Activated T-cell treated with anti-CD3 and anti-CD28 coated beads, Interleukin-2, amount 50 U/mL, for 1 hour (primary cell): ENCODE results near the gene PAX8.
A peak's percentile ranks its signal among the peaks of the same experiment; 100 is the strongest.
"Not testable (repeated sequence)": the region's sequence is repeated elsewhere in the genome, so short reads cannot be mapped to it uniquely, and the experiment has no call there.

Experiments used
- DNase-seq: peaks from one replicate; pipeline ENCODE4 v3.0.0-alpha.2; 2020

Gene PAX8

DNA sequence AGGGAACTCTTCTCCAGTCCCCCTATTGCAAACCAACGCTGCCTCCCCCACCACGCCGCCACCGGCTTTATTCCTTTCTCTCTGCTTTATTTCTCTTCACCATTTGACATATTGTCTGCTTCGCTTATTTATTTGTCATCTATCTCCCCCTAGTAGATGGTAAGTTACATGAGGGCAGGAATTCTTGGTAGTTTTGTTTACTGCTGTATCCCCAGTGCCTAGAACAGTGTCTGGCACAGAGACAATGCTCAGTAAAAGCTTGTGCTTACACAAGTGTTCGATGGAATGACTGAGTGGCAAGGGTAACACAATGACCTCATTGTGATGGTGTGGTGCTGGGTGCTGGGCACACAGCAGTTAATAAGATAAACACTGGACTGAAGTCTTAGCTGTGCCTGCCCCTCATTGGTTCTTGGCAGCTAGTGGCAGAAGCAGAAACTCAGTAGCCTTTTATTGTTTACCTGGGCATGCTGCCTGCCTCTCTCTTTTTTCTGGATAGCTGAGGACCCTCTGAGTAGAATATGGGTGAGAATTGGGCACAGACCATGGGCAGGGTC, 9.5 kb upstream of the PAX8 start:
- not testable (repeated sequence) for DNase-seq

DNA sequence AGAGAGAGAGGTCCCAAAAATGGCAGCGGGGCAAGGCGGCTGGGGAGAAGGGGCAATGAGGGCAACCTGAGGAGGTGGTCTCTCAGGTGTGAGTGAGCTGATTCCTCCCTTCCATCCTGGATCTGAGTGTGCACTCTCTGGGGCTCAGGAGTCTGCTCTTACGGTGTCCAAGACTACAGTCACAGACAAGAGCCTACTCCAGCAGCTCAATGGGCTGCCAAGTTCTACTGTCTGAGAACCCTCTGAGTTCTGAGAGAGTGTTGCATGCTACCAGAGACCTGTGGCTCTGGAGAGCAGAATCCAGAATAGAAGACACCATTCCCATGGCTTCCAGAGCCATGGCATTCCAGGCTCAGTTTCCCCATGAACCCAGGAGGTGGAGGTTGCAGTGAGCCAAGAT, 7.1 kb upstream of the PAX8 start:
- DNase-seq = no peak

DNA sequence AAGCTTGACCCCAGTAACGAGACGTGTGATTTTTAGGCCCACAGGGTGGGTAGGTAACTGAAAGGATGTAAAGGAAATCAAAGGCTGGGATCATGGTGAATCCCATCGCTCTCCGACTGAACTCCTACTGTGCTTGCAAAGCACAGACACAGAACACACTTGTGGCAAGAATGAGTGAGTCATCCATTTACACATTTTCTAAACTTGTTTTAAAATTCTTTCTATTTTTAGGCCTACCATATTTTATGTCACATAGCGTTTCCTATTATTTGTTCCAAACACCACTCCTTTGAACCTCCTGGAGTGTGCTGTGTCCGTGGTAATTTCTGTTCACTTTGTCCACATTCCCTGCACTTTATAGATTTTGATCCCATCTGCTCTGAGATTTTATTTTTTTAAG, 6.3 kb upstream of the PAX8 start:
- DNase-seq = not testable (repeated sequence)

DNA sequence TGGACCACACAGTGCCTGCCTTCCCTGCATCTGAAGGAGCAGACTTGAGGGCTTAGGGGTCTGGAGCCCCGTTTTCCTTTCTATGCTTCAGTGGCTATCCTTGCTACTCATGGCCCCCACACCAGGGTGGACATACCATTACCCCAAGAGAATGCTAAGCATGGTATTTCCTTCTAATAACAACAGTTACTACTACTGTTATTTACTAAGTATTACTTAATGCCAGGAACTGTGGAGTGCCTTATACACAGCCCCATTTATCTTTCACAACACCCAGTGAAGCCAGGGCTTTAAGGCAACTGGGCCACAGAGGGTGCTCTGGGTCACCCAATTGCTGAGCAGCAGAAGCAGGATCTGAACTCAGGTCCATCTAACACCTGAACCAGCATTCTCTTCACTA, 5.8 kb upstream of the PAX8 start:
- DNase-seq = no peak

DNA sequence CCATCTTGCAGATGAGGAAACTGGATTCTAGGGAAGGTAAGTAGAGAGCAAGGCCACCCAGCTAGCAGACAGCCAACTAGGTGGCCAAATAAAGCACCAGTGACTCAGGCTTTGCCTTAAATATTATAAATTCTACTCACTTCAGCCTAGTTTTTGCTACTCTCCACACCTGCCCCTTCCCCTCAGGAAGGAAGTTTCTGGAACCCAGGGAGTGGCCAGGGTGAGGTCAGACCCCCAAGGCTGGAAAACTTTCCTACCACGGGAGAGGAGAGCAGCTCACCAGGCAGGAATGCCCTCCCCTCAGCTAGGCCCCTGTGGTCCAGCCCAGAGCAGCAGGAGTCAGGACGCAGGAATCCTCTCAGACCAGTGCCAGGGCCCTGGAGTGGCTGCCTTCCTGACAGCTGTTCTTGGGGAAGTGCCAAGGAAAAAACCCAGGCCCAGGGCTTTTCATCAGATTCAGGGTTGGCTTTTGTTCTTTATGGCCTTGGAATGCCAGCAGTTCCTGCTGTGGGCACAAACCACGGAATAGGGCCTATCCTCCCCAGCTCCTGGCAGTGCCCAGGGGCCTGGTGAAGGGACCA, 5.1 kb upstream of the PAX8 start:
- DNase-seq = no peak

DNA sequence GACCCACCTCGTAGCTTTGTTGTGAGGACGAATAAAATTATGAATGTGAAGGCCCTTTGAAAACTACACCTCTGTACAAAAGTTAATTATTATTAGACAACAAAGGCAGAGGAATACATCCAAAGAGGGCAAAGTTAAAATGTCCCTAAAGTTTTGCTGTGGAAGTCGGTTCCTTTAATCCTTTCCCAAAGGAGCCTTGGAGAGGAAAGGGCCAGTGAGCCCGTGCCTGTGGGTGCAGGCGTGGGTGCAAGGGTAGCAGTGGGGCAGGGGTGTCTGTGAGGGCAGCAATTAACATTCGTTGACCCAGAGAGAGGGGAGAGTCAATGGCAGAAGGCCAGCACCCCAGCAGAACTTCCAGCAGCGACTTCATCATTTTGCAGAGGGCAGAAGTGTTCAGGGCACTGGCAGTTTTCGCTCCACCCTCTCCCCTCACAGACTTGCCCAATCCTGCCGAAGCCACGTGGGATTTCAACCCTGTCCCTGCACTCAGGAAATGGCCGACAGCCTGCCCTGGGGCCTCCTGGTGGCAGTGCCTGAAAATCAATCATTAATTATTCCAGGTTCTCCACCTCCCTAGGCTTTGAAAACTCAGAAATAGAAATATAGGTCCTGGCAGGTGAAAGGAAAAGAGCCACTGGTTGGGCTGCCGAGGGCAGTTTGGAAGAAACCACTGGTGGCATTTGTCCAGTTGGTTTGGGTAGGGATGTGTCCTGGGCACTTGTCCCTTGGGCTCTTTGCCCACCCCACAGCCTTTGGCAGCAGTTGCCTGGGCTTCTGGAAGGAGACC, 4.2 kb upstream of the PAX8 start:
- DNase-seq = no peak

DNA sequence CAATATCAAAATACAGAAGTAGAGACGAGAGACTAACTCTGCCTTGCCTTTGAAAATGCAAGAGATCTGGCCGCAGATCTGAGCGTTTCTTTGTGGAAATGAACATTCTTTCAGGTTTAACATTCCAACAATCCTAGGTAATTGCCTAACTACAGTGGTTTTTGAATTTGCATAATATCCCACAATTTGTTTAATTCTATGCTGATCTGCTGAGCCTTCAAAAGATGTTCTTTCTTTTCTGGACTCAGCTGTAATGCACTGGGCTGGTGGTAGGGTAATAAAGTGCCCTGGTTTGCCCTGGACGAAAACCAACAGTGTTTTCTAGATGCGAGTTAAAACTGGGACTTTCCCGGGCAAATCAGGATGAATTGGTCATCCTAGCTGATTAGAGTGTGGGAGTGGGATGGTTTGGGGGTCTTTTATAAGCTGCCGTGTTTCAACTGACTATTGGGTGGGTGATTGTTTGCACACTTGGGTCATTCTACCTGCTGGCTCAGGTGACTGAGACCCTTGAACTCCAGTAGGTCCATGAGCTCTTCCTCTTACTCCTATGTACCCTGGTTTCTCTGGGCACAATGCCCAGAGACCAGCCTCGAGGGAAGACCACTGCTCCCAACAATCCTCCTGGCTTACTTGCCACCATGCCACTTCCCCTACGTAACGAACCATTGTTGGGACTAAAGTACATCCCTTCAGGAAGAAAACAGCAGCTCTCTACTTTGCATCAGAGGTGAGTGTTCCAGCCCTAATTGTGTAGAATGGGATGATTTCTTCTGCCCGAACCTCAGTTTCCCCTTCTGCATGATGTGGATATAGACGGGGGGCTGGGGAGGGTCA, 3.4 kb upstream of the PAX8 start:
- no peak for DNase-seq

DNA sequence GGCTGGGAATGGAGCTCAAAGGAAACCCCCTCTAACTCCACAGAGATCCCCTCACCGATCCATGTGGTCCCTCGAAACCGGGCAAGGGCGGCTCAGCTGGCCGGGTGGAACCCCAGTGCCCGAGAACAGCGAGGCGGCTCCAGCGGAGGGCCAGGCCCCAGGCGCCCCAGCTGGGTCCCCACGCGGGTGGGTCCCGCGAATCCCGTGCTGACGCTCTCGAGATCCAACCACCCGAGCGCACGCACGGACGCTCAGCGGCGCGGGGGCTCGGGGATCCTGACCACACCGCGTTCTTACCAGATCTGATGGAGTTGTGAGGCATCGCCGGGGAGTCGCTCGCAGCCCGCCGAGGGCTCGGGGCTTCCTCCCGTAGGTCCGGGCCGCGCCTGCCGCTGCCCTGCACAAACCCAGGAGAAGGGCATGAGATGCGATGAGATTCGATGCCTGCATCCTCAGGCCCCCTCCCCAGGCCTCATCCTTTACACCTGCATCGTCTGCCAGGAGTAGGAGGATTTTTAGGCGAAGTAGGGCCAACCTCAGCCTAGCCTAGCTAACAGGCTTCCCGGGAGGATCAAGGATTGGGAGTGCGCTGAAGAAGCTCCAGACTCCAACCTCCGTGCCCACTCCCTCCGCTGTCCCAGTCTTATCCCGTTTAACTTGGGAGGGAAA, 514 bp downstream of the PAX8 start:
- no peak for DNase-seq

DNA sequence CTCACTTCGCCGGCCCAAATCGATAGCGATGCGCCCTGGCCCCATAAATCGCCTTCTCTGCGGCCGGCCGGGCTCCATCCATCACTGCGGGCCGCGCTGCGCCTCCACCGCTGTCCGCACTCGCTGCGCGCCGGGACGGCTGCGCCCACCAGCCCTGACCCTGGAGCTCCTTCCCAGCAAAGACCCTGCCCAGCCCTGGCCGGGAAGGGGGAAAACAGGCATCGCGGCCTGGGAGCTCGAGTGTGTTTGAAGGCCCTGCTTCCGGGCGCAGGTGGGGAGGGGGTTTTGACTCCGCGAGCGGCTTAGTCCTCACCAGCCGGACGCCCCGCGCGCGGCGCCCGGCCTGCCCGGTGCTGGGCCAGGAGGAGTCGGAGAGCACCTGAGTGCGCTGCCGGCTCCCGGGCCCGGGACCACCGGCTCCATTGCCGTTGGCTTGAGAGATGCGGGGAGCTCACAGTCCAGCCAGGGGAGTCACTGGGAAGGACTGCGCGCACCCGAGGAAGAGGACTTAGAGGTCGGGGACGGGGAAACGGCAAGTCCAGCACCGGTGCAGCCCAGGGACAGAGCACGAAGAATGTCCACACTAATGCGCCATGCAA, 1.1 kb downstream of the PAX8 start:
- DNase-seq = peak; percentile 23

DNA sequence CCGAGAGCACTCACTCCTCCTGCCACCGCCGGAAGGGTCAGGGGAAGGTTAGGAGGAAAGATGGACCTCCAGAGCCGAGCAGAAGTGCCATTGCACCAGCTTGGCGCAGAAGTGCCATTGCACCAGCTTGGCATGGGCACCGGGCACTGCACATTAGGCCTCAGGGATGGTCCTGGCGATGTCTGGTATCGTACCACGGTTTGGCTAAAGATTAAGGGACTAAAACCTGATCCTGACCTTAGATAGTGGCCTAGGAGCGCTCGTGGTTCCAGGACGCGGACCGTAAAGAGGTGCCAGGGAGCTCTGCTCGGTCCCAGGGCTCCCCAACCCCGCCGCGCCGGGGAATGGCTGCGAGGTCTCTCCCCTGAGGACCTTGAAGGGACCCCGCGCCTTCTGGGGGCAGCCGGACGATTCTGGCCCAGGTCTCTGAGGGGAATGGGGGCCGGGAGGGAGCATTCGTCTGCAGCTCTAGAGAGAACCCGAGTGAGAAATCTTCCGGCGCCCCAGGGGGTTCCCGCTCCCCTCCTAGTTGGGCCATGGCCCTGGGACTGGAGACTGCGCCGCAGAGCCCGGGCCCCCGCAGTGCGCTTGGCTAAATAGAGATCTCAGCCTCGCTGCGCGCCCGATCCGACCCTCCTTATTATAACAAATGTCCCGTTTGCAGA, 1.8 kb downstream of the PAX8 start:
- no peak for DNase-seq

DNA sequence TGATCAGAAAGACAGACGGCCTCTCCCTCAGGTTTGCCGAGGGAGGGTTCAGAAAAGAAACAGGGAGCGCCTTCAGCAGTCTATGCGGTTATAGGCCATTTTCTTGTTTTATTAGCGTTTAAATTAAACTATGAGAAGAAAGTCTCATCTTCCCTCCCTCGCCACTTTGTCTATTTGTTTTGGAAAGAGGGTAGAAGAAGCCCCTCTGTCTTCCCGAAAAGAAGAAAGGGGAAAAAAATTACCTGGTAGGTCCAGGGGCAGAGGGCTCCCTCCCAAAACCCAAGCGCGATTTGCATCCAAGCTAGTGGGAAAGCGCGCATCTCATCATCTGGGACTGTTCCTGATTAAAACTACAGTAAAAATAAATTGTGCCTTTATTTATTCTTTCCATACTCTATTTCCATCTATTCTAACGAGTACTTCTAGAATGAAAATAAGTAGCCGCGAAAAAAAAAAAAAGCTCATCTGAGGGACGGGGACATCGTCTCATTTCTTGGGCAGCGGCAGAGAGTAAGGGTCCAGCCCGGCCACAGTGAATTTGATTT, 2.4 kb downstream of the PAX8 start:
- no peak for DNase-seq

DNA sequence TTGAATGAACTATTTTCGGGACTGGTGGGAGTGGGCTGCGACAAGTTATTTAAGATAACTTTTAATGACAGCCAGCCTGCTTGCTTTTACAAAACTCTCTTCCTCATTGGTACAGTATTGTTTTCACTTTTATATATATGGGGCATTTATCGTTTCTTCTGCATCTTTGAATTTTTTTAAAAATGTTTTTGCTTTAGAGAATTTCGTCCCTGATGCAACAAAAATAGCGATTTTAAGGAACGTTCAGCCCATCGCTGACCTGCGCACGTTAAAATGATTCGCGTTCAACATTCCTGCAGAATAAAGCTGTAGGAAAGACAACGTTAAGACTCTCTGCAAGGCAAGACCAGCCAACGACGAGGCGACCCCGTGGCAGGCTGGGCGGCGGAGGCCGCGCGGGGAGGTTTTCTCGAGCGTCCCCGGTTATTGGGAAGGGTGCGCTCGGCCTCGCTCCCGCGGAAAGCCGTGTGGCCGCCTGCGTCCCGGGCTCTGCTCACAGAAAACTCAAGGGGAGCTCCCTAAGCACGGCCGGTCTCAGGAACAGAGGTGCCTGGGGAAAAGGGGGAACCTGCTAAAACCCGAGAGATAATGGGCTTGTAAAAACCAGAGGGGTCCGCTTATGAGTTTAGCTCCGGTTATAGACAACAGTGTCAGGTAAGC, 3.0 kb downstream of the PAX8 start:
- no peak for DNase-seq

DNA sequence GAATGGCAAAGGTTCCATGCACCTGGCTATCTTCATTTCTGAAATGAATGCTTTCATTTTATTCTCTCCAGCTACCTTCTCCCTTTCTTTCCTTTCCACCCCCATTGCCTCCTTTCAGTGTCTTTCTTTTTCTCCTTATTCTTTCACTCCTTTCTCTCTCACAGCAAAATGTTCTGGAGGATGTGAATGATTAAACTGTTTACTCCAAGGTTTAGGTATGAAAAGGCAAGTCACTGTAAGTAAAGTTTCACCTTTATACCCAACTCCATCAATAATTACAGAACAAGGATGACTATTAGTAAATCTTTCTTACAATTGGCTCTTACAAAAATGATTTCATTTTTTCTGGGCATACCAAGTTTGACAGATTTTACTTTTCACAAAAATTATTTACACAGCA, 4.3 kb downstream of the PAX8 start:
- no peak for DNase-seq

DNA sequence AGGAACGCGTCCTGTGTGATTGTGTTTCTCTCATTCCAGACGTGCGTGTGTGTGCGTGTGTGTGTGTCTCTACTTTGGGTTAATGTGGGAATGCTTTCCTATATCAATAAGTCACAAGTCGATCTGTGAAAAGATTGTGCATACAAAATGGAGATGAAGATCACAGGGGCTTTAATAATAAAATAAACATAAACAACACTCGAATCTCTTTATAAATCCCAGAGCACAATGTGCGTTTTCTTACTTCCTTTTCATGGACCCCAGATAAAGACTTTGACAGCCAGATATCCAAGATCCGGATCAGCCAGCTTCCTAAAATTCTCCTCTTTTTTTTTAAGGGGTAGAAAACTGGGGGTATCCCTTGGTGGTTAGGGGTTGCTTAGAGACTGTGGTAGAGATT, 4.7 kb downstream of the PAX8 start:
- no peak for DNase-seq

DNA sequence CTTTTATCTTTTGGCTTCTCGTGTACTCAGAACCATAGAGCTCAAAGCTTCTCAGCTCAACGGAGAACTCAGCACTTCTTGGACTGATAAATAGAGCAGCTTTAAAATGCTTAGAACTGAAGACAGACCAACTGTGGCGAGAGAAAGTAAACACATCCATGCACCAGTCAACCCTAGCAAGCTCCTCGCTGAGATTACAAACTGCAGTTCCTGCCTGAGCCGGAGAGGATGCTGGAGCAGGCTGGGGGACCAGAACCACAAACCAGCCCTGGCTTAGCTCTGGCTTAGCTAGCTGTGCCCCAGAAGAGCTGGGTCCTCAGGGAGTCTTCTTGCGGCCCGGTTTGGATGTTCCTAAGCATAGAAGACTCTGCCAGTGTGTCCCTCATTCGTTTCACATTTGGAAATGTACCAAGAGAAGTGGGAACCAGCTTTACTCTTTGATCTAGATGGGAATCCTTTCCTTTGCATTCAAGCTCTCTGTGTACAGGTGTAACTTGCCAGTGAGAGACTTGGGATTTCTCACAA, 5.6 kb downstream of the PAX8 start:
- no peak for DNase-seq

DNA sequence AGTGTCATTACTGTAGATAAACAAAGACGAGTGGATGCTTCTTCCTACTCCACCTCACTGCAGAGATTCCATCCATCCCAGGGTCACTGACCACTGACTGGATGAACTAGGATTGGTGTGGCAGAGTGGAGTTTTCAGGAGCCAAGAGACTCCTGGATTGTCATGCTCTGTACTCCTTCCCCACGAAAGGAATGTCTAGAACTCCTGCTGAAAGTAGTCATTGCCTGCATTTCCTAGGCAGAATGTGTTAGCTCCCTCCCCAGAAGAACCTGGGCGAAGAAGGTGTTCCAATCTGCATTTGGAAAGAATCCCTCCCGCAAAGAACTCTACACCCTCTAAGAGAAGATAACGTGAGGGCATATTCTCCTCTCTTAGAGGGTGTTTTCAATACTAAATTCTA, 6.2 kb downstream of the PAX8 start:
- DNase-seq = no peak

DNA sequence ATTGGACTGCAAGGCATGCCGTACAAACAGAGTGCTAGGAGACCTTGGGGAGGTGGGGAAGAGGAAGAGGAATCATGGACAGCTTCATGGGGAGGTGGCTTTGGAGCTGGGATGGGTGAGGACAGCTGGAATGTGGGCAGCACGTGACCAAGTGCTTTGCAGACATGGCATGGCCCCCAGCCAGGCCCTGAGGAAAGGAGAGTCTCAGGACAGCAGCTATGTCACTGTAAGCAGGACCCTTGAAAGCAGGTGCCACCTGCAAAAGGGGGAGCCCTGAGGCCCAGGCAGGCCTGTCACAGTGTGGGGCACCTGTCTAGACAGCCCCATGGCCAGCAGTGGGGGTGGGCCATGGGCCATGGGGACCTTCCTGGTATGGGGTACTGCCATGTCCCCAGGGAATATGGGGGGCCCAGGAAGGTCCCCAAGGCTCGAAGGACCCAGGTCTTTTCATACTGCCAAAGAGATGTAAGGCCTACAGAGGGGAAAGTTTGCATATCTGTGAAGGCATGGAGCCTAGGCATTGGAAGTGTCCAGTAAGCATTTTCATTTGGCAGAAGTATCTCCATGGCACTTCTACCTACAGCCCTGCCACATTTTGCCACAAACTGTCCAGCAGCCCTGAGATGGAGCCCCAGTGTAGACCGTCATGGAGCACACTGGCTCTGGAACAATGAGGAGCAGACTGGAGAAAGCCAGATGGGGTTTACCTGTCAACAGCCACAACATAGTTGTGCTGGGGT, 9.9 kb downstream of the PAX8 start:
- no peak for DNase-seq

DNA sequence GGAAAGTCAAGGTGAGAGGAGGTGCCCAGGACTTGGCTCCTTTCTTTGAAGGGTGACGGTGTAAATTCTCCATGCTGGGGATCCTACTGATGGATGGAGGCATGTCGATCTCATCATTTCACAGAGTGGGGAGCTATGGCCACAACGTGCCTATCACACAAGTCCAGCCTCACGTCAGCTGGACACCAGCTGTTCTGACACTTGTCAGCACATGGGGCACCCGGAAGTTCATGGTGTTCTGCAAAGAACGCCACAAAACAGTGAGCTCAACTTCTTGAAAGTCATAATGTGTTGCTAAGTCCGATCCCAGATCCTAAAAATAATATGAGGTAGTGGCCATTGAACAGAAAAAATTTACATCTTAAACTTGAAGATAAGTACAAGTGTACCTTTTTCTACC, 12.3 kb downstream of the PAX8 start:
- DNase-seq = no peak

DNA sequence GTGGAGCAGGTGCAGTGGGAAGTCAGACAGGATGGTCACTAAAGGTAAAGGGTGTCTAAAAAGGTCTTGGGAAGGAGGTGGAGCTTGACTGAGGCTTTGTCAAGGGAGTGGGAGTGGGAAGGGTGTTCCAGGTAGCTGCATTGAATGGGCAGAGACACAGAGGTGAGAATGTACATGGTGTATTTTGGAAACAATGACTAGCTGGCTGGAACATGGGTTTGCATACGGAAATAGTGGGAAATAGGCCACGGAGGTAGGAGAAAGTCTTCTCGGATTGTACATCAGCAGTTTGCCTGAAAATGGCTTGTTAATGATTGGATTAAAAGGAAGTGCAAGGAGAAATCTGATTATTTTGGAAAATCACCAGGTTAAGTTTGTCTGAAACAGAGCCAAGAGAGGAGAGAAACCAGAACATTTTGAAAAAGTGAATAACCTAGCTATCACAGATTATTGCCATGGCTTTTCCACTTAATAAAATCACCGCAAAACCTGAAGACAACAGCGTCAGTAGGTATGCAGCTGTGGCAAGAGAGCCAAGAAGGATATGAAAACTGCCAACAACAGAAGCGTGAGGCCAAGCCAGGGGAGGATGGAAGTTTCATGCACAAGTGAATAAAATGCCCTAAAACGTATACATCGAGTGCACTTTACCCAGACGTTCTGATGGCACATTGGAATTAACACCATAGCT, 13.9 kb downstream of the PAX8 start:
- no peak for DNase-seq

DNA sequence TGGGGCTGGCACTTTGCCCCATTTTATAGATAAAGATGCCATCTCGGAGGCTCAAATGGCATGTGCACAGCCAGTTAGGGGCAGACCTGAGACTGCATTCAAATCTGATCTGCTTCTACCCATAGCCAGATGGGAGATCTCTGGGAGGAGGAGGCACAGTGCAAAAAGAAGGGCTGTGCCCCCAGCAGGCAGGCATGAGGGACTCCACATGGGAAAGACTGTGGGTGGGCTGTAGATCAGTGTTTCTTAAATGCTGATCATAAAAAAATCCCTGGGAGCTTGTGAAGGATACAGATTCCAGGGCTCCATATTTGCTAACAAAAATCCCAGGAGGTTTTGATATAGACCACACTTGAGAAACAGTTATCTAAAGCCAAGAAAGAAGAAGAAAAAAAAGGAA, 15.2 kb downstream of the PAX8 start:
- no peak for DNase-seq
